K562 (cell line): Measurements from ENCODE around the gene PGBD1. TPM values are rescaled to one million over a fixed set of nuclear protein-coding genes. Genes with fewer than 3 reads are reported as not detected.
A peak's percentile ranks its signal among the peaks of the same experiment; 100 is the strongest.

Source experiments
- ATAC-seq: fragments of 200-7000 bp; cut with Tn5 transposase; 3 replicates; pipeline ENCODE4 v1.9.1; 2020; ENCODE audit warnings: moderate library complexity
- BruUV-seq: library from RNA; stranded (reverse); fragments of 400-500 nt; replicated peaks from 2 replicates; lab custom pipeline; 2021; lab: Mats Ljungman, UMichigan
- CTCF ChIA-PET: fragments of 300-600 bp; formaldehyde crosslinking; extraction: SDS; loops from one replicate; lab custom pipeline; 2021; ENCODE audit warnings: low intra/inter-chr PET ratio; lab: Yijun Ruan, JAX
- POLR2A ChIA-PET: fragments of 300-600, 350-650 bp; sonication (Branson Sonifier 250); formaldehyde crosslinking; extraction: SDS; loops from one replicate; lab custom pipeline; 2021; ENCODE audit warnings: antibody characterized with exemption, inconsistent platforms; lab: Yijun Ruan, JAX
- DNase-seq, 4 experiments: peaks; one replicate each; pipeline versions ENCODE4 v3.0.0 to v3.0.0-alpha.2; 2011 to 2018; ENCODE audit warnings: low spot score in 3 of 4, mixed read lengths in 3 of 4; ENCODE audit errors: extremely low read depth in 1 of 4
- FAIRE-seq: peaks from 2 replicates; lab custom pipeline; 2011; peaks lifted over from hg19 to GRCh38; lab: Jason Lieb, UNC
- H2AFZ ChIP-seq: 2 replicates; pipeline ENCODE4 v1.6.0; 2011; ENCODE audit warnings: low read depth, low read length, control low read depth, inconsistent platforms
- H3K27ac ChIP-seq: fragments of 200-600 bp; 3 replicates; pipeline ENCODE4 v1.8.0; 2011; ENCODE audit warnings: low read depth, mild to moderate bottlenecking, control low read depth, inconsistent platforms, low read length, moderate library complexity, mixed read lengths; ENCODE audit errors: extremely low read depth
- H3K27me3 ChIP-seq, 2 experiments: fragments of 300-600 bp in 1 of 2; 2 replicates in 1 of 2; 3 replicates in 1 of 2; pipeline versions ENCODE4 v1.6.0 to v1.8.0; 2011; ENCODE audit warnings: inconsistent platforms in 2 of 2, low read length in 2 of 2, mild to moderate bottlenecking in 1 of 2, mixed read lengths in 1 of 2, moderate library complexity in 1 of 2; ENCODE audit not compliant: control insufficient read depth in 2 of 2, insufficient read depth in 2 of 2
- H3K36me3 ChIP-seq: fragments of 300-600 bp; 3 replicates; pipeline ENCODE4 v1.8.0; 2011; ENCODE audit warnings: mild to moderate bottlenecking, low read length, inconsistent platforms; ENCODE audit not compliant: control insufficient read depth, insufficient read depth
- H3K4me1 ChIP-seq, 2 experiments: fragments of 200-600 bp in 1 of 2; replicated peaks in 1 of 2; 2 replicates in 1 of 2; 3 replicates in 1 of 2; pipeline versions ENCODE4 v1.5.1 to v1.8.0; 2011; ENCODE audit warnings: inconsistent platforms in 2 of 2, low read length in 2 of 2, mild to moderate bottlenecking in 1 of 2, mixed read lengths in 1 of 2, moderate library complexity in 1 of 2; ENCODE audit not compliant: control insufficient read depth in 2 of 2, insufficient read depth in 2 of 2
- H3K4me2 ChIP-seq: 2 replicates; pipeline ENCODE4 v1.6.1; 2011; ENCODE audit warnings: low read length, control low read depth, inconsistent platforms, mixed read lengths; ENCODE audit not compliant: insufficient read depth
- H3K4me3 ChIP-seq: fragments of 200-600 bp; sonication (generic), shearing (Covaris generic); 2 replicates; pipeline ENCODE4 v1.5.1; 2016; ENCODE audit warnings: control low read depth, inconsistent platforms
- H3K79me2 ChIP-seq: fragments of 200-600 bp; 3 replicates; pipeline ENCODE4 v1.8.0; 2011; ENCODE audit warnings: low read length, inconsistent platforms; ENCODE audit not compliant: control insufficient read depth, insufficient read depth
- H3K9ac ChIP-seq, 2 experiments: 2 replicates each; pipeline versions ENCODE4 v1.6.0 to v1.6.1; 2011; ENCODE audit warnings: low read depth in 2 of 2, low read length in 2 of 2, control low read depth in 1 of 2, inconsistent platforms in 1 of 2, mild to moderate bottlenecking in 1 of 2, mixed read lengths in 1 of 2; ENCODE audit not compliant: insufficient read depth in 1 of 2
- H3K9me1 ChIP-seq: one replicate; pipeline ENCODE4 v1.6.0; 2011; ENCODE audit warnings: inconsistent platforms, mild to moderate bottlenecking, low read length, moderate library complexity; ENCODE audit not compliant: control insufficient read depth, insufficient read depth
- H3K9me3 ChIP-seq: replicated peaks from 2 replicates; pipeline ENCODE4 v1.5.1; 2011; ENCODE audit warnings: low read depth, low read length, inconsistent platforms; ENCODE audit not compliant: control insufficient read depth, insufficient read depth
- H4K20me1 ChIP-seq: replicated peaks from 2 replicates; pipeline ENCODE4 v1.6.1; 2011; ENCODE audit warnings: low read length, inconsistent platforms, mixed read lengths; ENCODE audit not compliant: control insufficient read depth, insufficient read depth
- C11orf30 ChIP-seq: fragments of 450-650 bp; IDR thresholded peaks from 2 replicates; pipeline ENCODE4 v1.6.1; 2016; ENCODE audit warnings: low read depth, mild to moderate bottlenecking
- CEBPB ChIP-seq: fragments of 450-650 bp; IDR thresholded peaks from 2 replicates; pipeline ENCODE4 v1.6.1; 2016; ENCODE audit warnings: missing genetic modification characterization, missing compliant biosample characterization
- CEBPG ChIP-seq, 3 experiments: fragments of 200-800 bp in 1 of 3; sonication (Bioruptor generic) in 1 of 3; sonication (generic) in 1 of 3; formaldehyde crosslinking in 1 of 3; IDR thresholded peaks in 2 of 3; conservative IDR thresholded peaks in 1 of 3; 2 replicates each; pipeline versions ENCODE4 v1.6.1 to v1.8.0; 2016 to 2022; ENCODE audit warnings: missing compliant biosample characterization in 2 of 3, missing genetic modification characterization in 2 of 3, mild to moderate bottlenecking in 1 of 3, missing genetic modification reagents in 1 of 3
- EHMT2 ChIP-seq: fragments of 450-650 bp; IDR thresholded peaks from 2 replicates; pipeline ENCODE4 v1.6.1; 2018; ENCODE audit warnings: antibody characterized with exemption
- HDGF ChIP-seq: fragments of 450-650 bp; IDR thresholded peaks from 2 replicates; pipeline ENCODE4 v1.6.1; 2016
- HNRNPLL ChIP-seq: fragments of 200-400 bp; formaldehyde crosslinking; IDR thresholded peaks from 2 replicates; pipeline ENCODE4 v1.6.1; 2017; ENCODE audit warnings: low read length, low read depth, mild to moderate bottlenecking; ENCODE audit not compliant: poor library complexity, severe bottlenecking
- KAT7 ChIP-seq: sonication (generic); formaldehyde crosslinking; IDR thresholded peaks from 2 replicates; pipeline ENCODE4 v1.8.0; 2022; ENCODE audit warnings: missing genetic modification reagents, mild to moderate bottlenecking, borderline replicate concordance
- MCM2 ChIP-seq: fragments of 450-650 bp; IDR thresholded peaks from 2 replicates; pipeline ENCODE4 v1.6.1; 2017; ENCODE audit warnings: low read depth, mild to moderate bottlenecking
- RB1 ChIP-seq: fragments of 450-650 bp; IDR thresholded peaks from 2 replicates; pipeline ENCODE4 v1.6.1; 2017; ENCODE audit warnings: low read depth, mild to moderate bottlenecking
- RBBP5 ChIP-seq: fragments of 200-600 bp; sonication (generic); IDR thresholded peaks from 2 replicates; pipeline ENCODE4 v1.6.1; 2012; ENCODE audit warnings: borderline replicate concordance, mild to moderate bottlenecking, low read length, control low read depth, inconsistent platforms; ENCODE audit not compliant: insufficient read depth, poor library complexity, severe bottlenecking
- SMAD4 ChIP-seq: fragments of 250-450 bp; sonication (Bioruptor Pico); conservative IDR thresholded peaks from 2 replicates; pipeline ENCODE4 v1.8.0; 2021; ENCODE audit warnings: inconsistent platforms, mild to moderate bottlenecking, moderate library complexity
- SNIP1 ChIP-seq: fragments of 450-650 bp; IDR thresholded peaks from 2 replicates; pipeline ENCODE4 v1.7.1; 2017; ENCODE audit warnings: low read depth, mild to moderate bottlenecking
- ZNF316 ChIP-seq: fragments of 450-650 bp; IDR thresholded peaks from 2 replicates; pipeline ENCODE4 v1.6.1; 2016
- ZNF766 ChIP-seq: fragments of 200-800 bp; sonication (Bioruptor generic); conservative IDR thresholded peaks from 2 replicates; pipeline ENCODE4 v1.6.1; 2016; ENCODE audit warnings: missing genetic modification characterization, missing compliant biosample characterization
- WGBS: fragments of 100-300 bp; shearing (Covaris generic); methylation state at CpG from one replicate; pipeline ENCODE4 v1.1.6; 2016; ENCODE audit warnings: low coverage, mixed read lengths; ENCODE audit not compliant: insufficient coverage; ENCODE audit errors: missing lambda C conversion rate; 5-methylcytosine and 5-hydroxymethylcytosine counted together
- in situ Hi-C: fragments of 300-500 bp; cut with MboI; formaldehyde crosslinking; loops from 4 replicates; pipeline ENCODE4 v1.15.0; 2018; ENCODE audit warnings: inconsistent platforms, mixed read lengths
- intact Hi-C: fragments of 100-400 bp; cut with micrococcal nuclease; formaldehyde crosslinking; loops from 2 replicates; pipeline ENCODE4 v1.14.2; 2022
- polyA plus RNA-seq, 8 experiments: library from polyadenylated mRNA; depleted of rRNA in 4 of 8; stranded (reverse) in 5 of 8; unstranded in 3 of 8; fragments of >200 nt; fragmentation: Nextera tagmentation in 2 of 8; fragmentation: Illumina TruSeq in 1 of 8; extraction: Ambion mirVana in 2 of 8; extraction: Trizol in 1 of 8; gene quantifications; 2 replicates each; pipeline versions ENCODE4 v1.2.1 to v1.2.3, GENCODE V29; 2011 to 2014; ENCODE audit warnings: inconsistent platforms in 1 of 8, missing spikeins in 1 of 8
- total RNA-seq, 7 experiments: library from RNA; depleted of rRNA in 6 of 7; stranded (reverse); fragments of >200 nt in 6 of 7; fragmentation: Illumina TruSeq in 2 of 7; extraction: Trizol in 2 of 7; gene quantifications; 2 replicates each; pipeline versions ENCODE4 v1.2.1 to v1.2.3, GENCODE V29; 2011 to 2021; ENCODE audit warnings: low replicate concordance in 1 of 7
- TF ChIP-seq, protein P1 (sequence below): fragments of 200-400 bp; formaldehyde crosslinking; IDR thresholded peaks from 2 replicates; pipeline ENCODE4 v1.6.1; 2017; ENCODE audit warnings: mild to moderate bottlenecking, low read depth, low read length, moderate library complexity
- TF ChIP-seq, protein P2 (sequence below), 2 experiments: fragments of 450-650 bp; IDR thresholded peaks; 2 replicates each; pipeline ENCODE4 v1.6.1; 2016

PGBD1 gene
- total and polyA plus RNA-seq, 9 of the 15 experiments (the other 6 are each of a cell fraction or from before 2014, with no cell fraction given) = 3.3 to 9.0 (median 7.3) TPM

DNA sequence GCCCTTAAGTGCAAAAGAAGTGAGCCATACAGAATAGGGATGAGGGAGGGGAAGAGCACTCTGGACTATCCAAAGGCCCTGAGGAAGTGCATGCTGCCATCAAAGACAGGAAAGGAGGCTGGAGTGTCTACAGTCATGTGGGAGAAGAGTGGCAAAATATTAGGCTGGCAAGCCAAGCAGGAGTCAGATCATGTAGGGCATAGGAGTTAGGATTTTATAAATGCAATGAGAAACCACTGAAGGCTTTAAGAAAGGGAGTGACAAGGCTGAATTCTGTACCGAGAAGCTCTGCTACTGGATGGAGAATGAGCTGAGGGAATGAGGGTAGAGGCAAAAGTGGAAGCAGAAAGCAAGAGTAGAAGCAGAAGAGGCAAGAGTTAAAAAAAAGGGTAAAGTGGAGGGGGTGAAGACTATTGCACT is 52.2 kb downstream of the PGBD1 start (continued):
- TF ChIP-seq RBBP5 = no peak
- TF ChIP-seq SNIP1 = 0 out of 2 replicates have a peak, but pooled peaks have one; percentile 19
- 0 out of 2 replicates have a peak, but pooled peaks have one; percentile 58 for TF ChIP-seq MCM2
- TF ChIP-seq ZNF766 (CRISPR knock-in tag) = 0 out of 2 replicates have a peak, but pooled peaks have one; percentile 26

DNA sequence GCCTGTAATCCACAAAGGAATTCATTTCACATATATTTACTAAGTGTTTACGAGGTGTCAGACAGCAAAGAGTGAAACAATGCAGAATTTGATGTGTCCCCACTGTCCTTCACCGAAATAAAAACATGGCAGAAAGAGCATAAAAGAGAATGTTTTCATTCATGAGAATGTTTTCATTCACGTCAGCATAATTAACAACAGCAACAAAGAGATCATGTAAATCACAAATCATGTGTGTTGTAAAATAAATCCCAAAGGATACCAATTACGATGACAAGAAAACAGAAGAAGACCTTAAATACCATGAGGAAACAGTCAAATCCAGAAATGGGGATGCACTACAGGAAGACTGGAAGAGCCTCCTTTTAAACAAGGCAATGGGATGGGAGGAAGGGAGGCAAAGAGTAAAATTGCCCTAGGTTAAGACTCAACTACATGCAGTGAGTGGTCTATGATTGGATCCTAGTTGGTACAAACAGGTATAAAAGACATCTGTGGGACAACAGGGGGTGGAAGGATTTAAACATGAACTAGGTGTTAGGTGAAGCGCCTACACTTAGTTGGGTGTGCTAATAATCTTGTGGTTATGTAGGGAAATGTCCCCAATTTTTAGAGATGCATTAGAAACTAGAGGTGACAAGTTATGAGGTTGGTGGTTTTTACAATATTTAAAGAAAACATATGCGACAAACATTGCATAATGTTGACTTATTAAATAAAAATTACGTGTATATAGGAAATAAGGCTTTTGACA is 53.1 kb downstream of the PGBD1 start:
- peaks cover 23 to 46% of the 10 kb centered on the region in 2 experiments for H3K4me1 ChIP-seq
- H3K27me3 ChIP-seq = no peaks in the 10 kb centered on the region
- BruUV-seq = no TSS peak
- peaks cover 37% of the 10 kb centered on the region for H3K79me2 ChIP-seq
- H3K27ac ChIP-seq = peak overlapping the region; percentile 98
- peak overlapping the region; percentile 84 to 99; a peak in 3 of 4 replicates for H3K9ac ChIP-seq
- peak overlapping the region; percentile 69 for H3K4me3 ChIP-seq
- 37% methylated on average over 7 of the region's 7 CpGs for WGBS
- no peaks in the 10 kb centered on the region for H3K9me3 ChIP-seq
- ChIA-PET CTCF (interaction anchor here (0.6 kb wide), 1 partner anchor 230 kb away, joined by 3 read pairs; no protein-coding TSS in a partner anchor), POLR2A (interaction anchor here (0.6 to 6.4 kb wide), 24 partner anchors 11 to 526 kb away, joined by 3 to 80 read pairs (median 6); partner anchors contain the start of genes PGBD1, ZKSCAN3, ZKSCAN8 and ZSCAN26)
- FAIRE-seq (no peak), DNase-seq (peak in 1 of 4 experiments; percentile 32), ATAC-seq (no peak)
- peak overlapping the region; percentile 11; the same call in 1 of the 2 replicates for H2AFZ ChIP-seq
- no peaks in the 10 kb centered on the region for H3K36me3 ChIP-seq
- in situ Hi-C loops = no loop called here
- peak overlapping the region; percentile 95 for H3K4me2 ChIP-seq
- H4K20me1 ChIP-seq = no peaks in the 10 kb centered on the region
- H3K9me1 ChIP-seq = no peaks in the 10 kb centered on the region
- intact Hi-C loops = loop anchor here (5.0 kb wide), 4 partner anchors 52 to 527 kb away; partner anchors contain the start of gene PGBD1
- TF ChIP-seq ZNF316 = peak; percentile 96
- peak; percentile 54; the same call in 1 of the 2 replicates for TF ChIP-seq KAT7 (CRISPR knock-in tag)
- no peak for TF ChIP-seq SMAD4
- TF ChIP-seq EHMT2 = 0 out of 2 replicates have a peak, but pooled peaks have one; percentile 13
- TF ChIP-seq CEBPG (CRISPR knock-in tag; IDR thresholded peaks at IDR 0.05) = no peak
- TF ChIP-seq CEBPG (tag; conservative IDR thresholded peaks at IDR 0.05 in 1 of 2, IDR thresholded peaks at IDR 0.05 in 1 of 2) = peak; percentile 46 to 60; a peak in 3 of 4 replicates
- TF ChIP-seq HNRNPLL = no peak
- peak; percentile 35; the same call in 1 of the 2 replicates for TF ChIP-seq HDGF
- TF ChIP-seq CEBPB = peak; percentile 71
- TF ChIP-seq C11orf30 = peak; percentile 91
- TF ChIP-seq, protein P1, sequence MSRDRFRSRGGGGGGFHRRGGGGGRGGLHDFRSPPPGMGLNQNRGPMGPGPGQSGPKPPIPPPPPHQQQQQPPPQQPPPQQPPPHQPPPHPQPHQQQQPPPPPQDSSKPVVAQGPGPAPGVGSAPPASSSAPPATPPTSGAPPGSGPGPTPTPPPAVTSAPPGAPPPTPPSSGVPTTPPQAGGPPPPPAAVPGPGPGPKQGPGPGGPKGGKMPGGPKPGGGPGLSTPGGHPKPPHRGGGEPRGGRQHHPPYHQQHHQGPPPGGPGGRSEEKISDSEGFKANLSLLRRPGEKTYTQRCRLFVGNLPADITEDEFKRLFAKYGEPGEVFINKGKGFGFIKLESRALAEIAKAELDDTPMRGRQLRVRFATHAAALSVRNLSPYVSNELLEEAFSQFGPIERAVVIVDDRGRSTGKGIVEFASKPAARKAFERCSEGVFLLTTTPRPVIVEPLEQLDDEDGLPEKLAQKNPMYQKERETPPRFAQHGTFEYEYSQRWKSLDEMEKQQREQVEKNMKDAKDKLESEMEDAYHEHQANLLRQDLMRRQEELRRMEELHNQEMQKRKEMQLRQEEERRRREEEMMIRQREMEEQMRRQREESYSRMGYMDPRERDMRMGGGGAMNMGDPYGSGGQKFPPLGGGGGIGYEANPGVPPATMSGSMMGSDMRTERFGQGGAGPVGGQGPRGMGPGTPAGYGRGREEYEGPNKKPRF = no peak
- TF ChIP-seq, protein P2, sequence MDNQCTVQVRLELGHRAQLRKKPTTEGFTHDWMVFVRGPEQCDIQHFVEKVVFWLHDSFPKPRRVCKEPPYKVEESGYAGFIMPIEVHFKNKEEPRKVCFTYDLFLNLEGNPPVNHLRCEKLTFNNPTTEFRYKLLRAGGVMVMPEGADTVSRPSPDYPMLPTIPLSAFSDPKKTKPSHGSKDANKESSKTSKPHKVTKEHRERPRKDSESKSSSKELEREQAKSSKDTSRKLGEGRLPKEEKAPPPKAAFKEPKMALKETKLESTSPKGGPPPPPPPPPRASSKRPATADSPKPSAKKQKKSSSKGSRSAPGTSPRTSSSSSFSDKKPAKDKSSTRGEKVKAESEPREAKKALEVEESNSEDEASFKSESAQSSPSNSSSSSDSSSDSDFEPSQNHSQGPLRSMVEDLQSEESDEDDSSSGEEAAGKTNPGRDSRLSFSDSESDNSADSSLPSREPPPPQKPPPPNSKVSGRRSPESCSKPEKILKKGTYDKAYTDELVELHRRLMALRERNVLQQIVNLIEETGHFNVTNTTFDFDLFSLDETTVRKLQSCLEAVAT (IDR thresholded peaks at IDR 0.05) = 0 out of 4 replicates have a peak, but pooled peaks of 1 of the 2 experiments have one; percentile 13
- no peak for TF ChIP-seq RB1
